HepG2 (cell line): ENCODE data around the gene SETD5. TPM values are rescaled to one million over a fixed set of nuclear protein-coding genes. Genes with fewer than 3 reads are reported as not detected.

Source experiments
- ATRX ChIP-seq: sonication (generic); formaldehyde crosslinking; IDR thresholded peaks from 2 replicates; pipeline ENCODE4 v1.4.0; 2020; ENCODE audit warnings: missing genetic modification reagents, borderline replicate concordance
- ELF4 ChIP-seq: sonication (generic); formaldehyde crosslinking; IDR thresholded peaks from 2 replicates; pipeline ENCODE4 v1.5.0; 2020; ENCODE audit warnings: missing genetic modification reagents, mild to moderate bottlenecking, moderate library complexity, borderline replicate concordance
- EZH2 ChIP-seq: conservative IDR thresholded peaks from 2 replicates; pipeline ENCODE4 v1.6.1; 2012; ENCODE audit warnings: mild to moderate bottlenecking, low read depth, low read length, moderate library complexity
- FIP1L1 ChIP-seq: fragments of 200-400 bp; formaldehyde crosslinking; IDR thresholded peaks from 2 replicates; pipeline ENCODE4 v1.6.1; 2018; ENCODE audit warnings: low read depth, mild to moderate bottlenecking, low read length, moderate library complexity, borderline replicate concordance; ENCODE audit not compliant: insufficient read depth
- HDAC2 ChIP-seq: sonication (generic); formaldehyde crosslinking; IDR thresholded peaks from 2 replicates; pipeline ENCODE4 v1.4.0; 2020; ENCODE audit warnings: missing genetic modification reagents
- HIC2 ChIP-seq: sonication (generic); formaldehyde crosslinking; IDR thresholded peaks from 2 replicates; pipeline ENCODE4 v1.9.0; 2022; ENCODE audit warnings: low read depth, missing genetic modification reagents
- MLX ChIP-seq: IDR thresholded peaks from 2 replicates; pipeline ENCODE4 v1.6.1; 2016
- MYPOP ChIP-seq: sonication (generic); formaldehyde crosslinking; IDR thresholded peaks from 2 replicates; pipeline ENCODE4 v1.8.1; 2023; ENCODE audit warnings: mild to moderate bottlenecking, moderate library complexity, missing genetic modification reagents
- SNAPC4 ChIP-seq: sonication (generic); formaldehyde crosslinking; IDR thresholded peaks from 2 replicates; pipeline ENCODE4 v1.4.0; 2020; ENCODE audit warnings: mild to moderate bottlenecking, missing genetic modification reagents
- XRCC5 ChIP-seq: fragments of 200-400 bp; formaldehyde crosslinking; optimal IDR thresholded peaks from 2 replicates; pipeline ENCODE3; 2017; ENCODE audit warnings: mild to moderate bottlenecking, low read length
- ZHX1 ChIP-seq: sonication (generic); formaldehyde crosslinking; IDR thresholded peaks from 2 replicates; pipeline ENCODE4 v1.8.1; 2022; ENCODE audit warnings: low read depth, mild to moderate bottlenecking, missing genetic modification reagents
- ZNF264 ChIP-seq: sonication (generic); formaldehyde crosslinking; IDR thresholded peaks from 2 replicates; pipeline ENCODE4 v1.4.0; 2020; ENCODE audit warnings: missing genetic modification reagents
- ZNF570 ChIP-seq: sonication (generic); formaldehyde crosslinking; IDR thresholded peaks from 2 replicates; pipeline ENCODE4 v1.4.0; 2020; ENCODE audit warnings: mild to moderate bottlenecking, missing genetic modification reagents, borderline replicate concordance
- polyA plus RNA-seq, 8 experiments: library from polyadenylated mRNA; depleted of rRNA in 3 of 8; stranded (reverse) in 7 of 8; unstranded in 1 of 8; fragments of >200 nt; fragmentation: Illumina TruSeq in 4 of 8; extraction: Trizol in 4 of 8; gene quantifications; 2 replicates each; pipeline versions ENCODE4 v1.2.1 to v1.2.3, GENCODE V29; 2011 to 2016; ENCODE audit warnings: low read depth in 4 of 8, missing spikeins in 1 of 8, mixed read lengths in 1 of 8; ENCODE audit not compliant: insufficient read depth in 1 of 8
- total RNA-seq, 5 experiments: library from RNA; depleted of rRNA; stranded (reverse); fragments of >200 nt; fragmentation: Illumina TruSeq; extraction: Trizol; gene quantifications; 2 replicates each; pipeline ENCODE4 v1.2.3, GENCODE V29; 2016; ENCODE audit warnings: low read depth in 1 of 5

The SETD5 gene
- total and polyA plus RNA-seq, 2 of the 13 experiments (the other 11 are each of a cell fraction or from before 2014, with no cell fraction given) = 46.8 to 95.8 TPM

- TF ChIP-seq ZNF570 (CRISPR knock-in tag) = 0 out of 2 replicates have a peak, but pooled peaks have one; percentile 66
- TF ChIP-seq HIC2 = 0 out of 2 replicates have a peak, but pooled peaks have one; percentile 21
- TF ChIP-seq SNAPC4 (CRISPR knock-in tag) = peak; percentile 71; the same call in 1 of the 2 replicates
- TF ChIP-seq ELF4 = peak; percentile 76; the same call in 1 of the 2 replicates
- peak; percentile 68 for TF ChIP-seq MYPOP (CRISPR knock-in tag)
- no peak for TF ChIP-seq EZH2
- no peak for TF ChIP-seq ATRX (CRISPR knock-in tag)
- no peak; the same call in 1 of the 2 replicates for TF ChIP-seq FIP1L1
- TF ChIP-seq MLX (CRISPR knock-in tag) = 0 out of 2 replicates have a peak, but pooled peaks have one; percentile 26
- no peak for TF ChIP-seq HDAC2 (CRISPR knock-in tag)
- TF ChIP-seq ZHX1 (CRISPR knock-in tag) = 0 out of 2 replicates have a peak, but pooled peaks have one; percentile 6
- TF ChIP-seq XRCC5 = peak; percentile 31
- TF ChIP-seq ZNF264 (CRISPR knock-in tag) = peak; percentile 54
These were observed 633 bp upstream of the SETD5 start (continued) for GRCh38 chr3:9396632-9397331.
